Measurements from ENCODE around the gene TSEN2.

DNA sequence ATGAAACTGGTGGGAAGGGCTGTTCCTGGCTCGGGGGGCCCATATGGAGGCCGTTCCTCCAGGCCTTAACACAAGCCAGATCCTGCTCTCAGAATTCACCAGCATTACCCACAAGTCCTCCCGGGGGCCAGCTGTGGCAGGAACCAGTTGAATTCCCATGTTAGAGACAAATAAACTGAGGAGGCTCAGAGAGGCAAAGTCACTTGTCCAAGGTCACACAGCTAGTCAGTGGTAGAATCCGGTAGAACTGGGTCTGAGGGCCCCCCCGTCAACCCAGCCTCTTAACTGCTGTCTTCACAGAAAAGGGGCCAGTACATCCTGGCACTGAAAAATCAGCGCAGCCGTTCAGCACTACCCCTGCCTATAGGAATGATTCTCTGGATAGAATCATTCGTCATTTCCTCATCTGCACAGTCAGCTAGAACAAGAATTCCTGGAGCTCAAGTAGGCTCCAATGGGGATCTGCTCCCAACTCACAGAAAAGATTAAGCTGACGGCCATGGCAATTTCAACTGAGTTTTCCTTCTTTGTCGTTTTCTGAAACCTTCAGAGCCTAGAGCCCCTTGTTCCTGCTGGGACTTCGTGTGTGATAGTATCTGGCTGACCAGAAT, 12.2 kb upstream of the TSEN2 start:
- TF ChIP-seq, protein P1, sequence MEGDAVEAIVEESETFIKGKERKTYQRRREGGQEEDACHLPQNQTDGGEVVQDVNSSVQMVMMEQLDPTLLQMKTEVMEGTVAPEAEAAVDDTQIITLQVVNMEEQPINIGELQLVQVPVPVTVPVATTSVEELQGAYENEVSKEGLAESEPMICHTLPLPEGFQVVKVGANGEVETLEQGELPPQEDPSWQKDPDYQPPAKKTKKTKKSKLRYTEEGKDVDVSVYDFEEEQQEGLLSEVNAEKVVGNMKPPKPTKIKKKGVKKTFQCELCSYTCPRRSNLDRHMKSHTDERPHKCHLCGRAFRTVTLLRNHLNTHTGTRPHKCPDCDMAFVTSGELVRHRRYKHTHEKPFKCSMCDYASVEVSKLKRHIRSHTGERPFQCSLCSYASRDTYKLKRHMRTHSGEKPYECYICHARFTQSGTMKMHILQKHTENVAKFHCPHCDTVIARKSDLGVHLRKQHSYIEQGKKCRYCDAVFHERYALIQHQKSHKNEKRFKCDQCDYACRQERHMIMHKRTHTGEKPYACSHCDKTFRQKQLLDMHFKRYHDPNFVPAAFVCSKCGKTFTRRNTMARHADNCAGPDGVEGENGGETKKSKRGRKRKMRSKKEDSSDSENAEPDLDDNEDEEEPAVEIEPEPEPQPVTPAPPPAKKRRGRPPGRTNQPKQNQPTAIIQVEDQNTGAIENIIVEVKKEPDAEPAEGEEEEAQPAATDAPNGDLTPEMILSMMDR (IDR thresholded peaks at IDR 0.05), result no peak
- TF ChIP-seq POLR2A (IDR thresholded peaks at IDR 0.05), result no peak
